ENCODE measurements around the gene ANKRD65. TPM values are rescaled to one million over a fixed set of nuclear protein-coding genes. Genes with fewer than 3 reads are reported as not detected.
"Not testable (repeated sequence)": the region's sequence is repeated elsewhere in the genome, so short reads cannot be mapped to it uniquely, and the experiment has no call there.

Gene ANKRD65
- total and polyA plus RNA-seq, 7 experiments from 2014 or later: not detected

GRCh38 chr1:1371746-1372711 lies 49.0 kb downstream of the ANKRD65 start:
- Mint-ChIP-seq H3K4me3 (peak overlapping the region; percentile 49 to 91 (median 68)), H3K27me3 (peaks cover 0 to 2% (median 0%) of the 10 kb centered on the region in 5 donors), H3K9me3 (no peaks in the 10 kb centered on the region), H3K36me3 (peaks cover 0 to 5% (median 0%) of the 10 kb centered on the region in 5 donors), H3K27ac (peak overlapping the region in 8 of 9 donors; percentile 31 to 88 (median 82)), H3K4me1 (peaks cover 0 to 39% (median 23%) of the 10 kb centered on the region in 7 donors)
- Histone ChIP-seq H3K9me3 (ENCODE audit: control insufficient read depth in 2 of 3, low read length in 3 of 3) (no peaks in the 10 kb centered on the region), H3K27me3 (ENCODE audit: control insufficient read depth in 2 of 2, insufficient read depth in 2 of 2, low read length in 2 of 2) (no peaks in the 10 kb centered on the region), H3K27ac (ENCODE audit: low read depth, low read length) (peak overlapping the region; percentile 68), H3K36me3 (ENCODE audit: control insufficient read depth in 2 of 3, insufficient read depth in 3 of 3, low read length in 3 of 3) (peaks cover 0 to 11% (median 4%) of the 10 kb centered on the region in 3 experiments), H3K4me3 (ENCODE audit: low read length) (peak overlapping the region; percentile 33), H3K4me1 (ENCODE audit: control insufficient read depth in 2 of 2, insufficient read depth in 2 of 2, low read length in 2 of 2) (peaks cover 18 to 35% of the 10 kb centered on the region in 2 donors)
- ChIA-PET CTCF (interaction anchor here (0.7 to 1.8 kb wide), 7 partner anchors 20 to 259 kb away, joined by 4 to 7 read pairs (median 5); partner anchors contain the start of genes CCNL2 and TAS1R3), POLR2A (interaction anchor here (0.6 to 2.8 kb wide), 7 partner anchors 18 to 67 kb away, joined by 3 to 13 read pairs (median 5); partner anchors contain the start of genes CCNL2 and MRPL20)
- ATAC-seq: peak; percentile 51
- intact Hi-C loops (cut with micrococcal nuclease): loop anchor here (1.0 to 10.0 kb wide), 5 partner anchors 13 to 357 kb away; partner anchors contain the start of genes DVL1 (in 2 of the 2) and ISG15 (in 1 of the 2)
- peak; percentile 61 to 88 (median 73) for DNase-seq

DNA sequence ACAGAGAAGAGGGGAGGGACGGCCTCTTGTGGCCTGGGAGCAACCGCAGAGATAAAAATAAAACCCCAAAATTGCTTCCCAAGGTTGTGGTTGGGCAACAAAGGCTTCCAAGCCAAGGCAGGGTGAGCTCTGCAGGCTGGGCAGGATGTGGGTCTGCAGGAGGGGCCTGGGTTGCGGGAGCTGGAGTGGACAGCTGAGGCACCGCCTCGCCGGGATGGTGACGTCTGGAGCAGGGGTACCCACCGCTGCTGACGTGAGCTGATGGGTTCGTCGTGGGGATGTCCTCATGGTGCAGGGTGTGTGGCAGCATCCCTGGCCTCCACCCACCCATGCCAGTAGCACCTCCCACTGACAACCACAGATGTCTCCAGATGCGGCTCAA lies 49.7 kb downstream of the ANKRD65 start:
- Mint-ChIP-seq H3K27me3 (peaks cover 0 to 2% (median 0%) of the 10 kb centered on the region in 5 donors), H3K4me3 (peak overlapping the region; percentile 21 to 91 (median 64)), H3K27ac (peak overlapping the region in 8 of 9 donors; percentile 31 to 88 (median 84)), H3K36me3 (peaks cover 0 to 5% (median 0%) of the 10 kb centered on the region in 5 donors), H3K4me1 (peaks cover 0 to 39% (median 23%) of the 10 kb centered on the region in 7 donors), H3K9me3 (no peaks in the 10 kb centered on the region)
- peaks cover 18 to 35% of the 10 kb centered on the region in 2 donors for H3K4me1 ChIP-seq (ENCODE audit: control insufficient read depth in 2 of 2, insufficient read depth in 2 of 2, low read length in 2 of 2)
- H3K9me3 ChIP-seq (ENCODE audit: control insufficient read depth in 2 of 3, low read length in 3 of 3): peaks cover 0 to 6% (median 0%) of the 10 kb centered on the region in 3 experiments
- no peaks in the 10 kb centered on the region for H3K27me3 ChIP-seq (ENCODE audit: control insufficient read depth in 2 of 2, insufficient read depth in 2 of 2, low read length in 2 of 2)
- peaks cover 0 to 11% (median 4%) of the 10 kb centered on the region in 3 experiments for H3K36me3 ChIP-seq (ENCODE audit: control insufficient read depth in 2 of 3, insufficient read depth in 3 of 3, low read length in 3 of 3)
- ATAC-seq (peak; percentile 78), DNase-seq (peak in 8 of 9 donors; percentile 57 to 91 (median 88))
- ChIA-PET POLR2A (interaction anchor here (1.1 to 2.8 kb wide), 7 partner anchors 13 to 66 kb away, joined by 3 to 13 read pairs (median 9); partner anchors contain the start of genes CCNL2, MRPL20 and MXRA8), CTCF (interaction anchor here (1.0 to 1.8 kb wide), 6 partner anchors 19 to 250 kb away, joined by 3 to 7 read pairs (median 5); partner anchors contain the start of genes CCNL2 and TAS1R3)
- intact Hi-C loops (cut with micrococcal nuclease): loop anchor here (1.0 to 10.0 kb wide), 3 partner anchors 12 to 357 kb away; partner anchors contain the start of genes DVL1 (in 1 of the 2) and ISG15 (in 1 of the 2)
- H3K27ac ChIP-seq (ENCODE audit: low read depth, low read length): peak overlapping the region; percentile 68
- H3K4me3 ChIP-seq (ENCODE audit: low read length): peak overlapping the region; percentile 33

- Histone ChIP-seq H3K36me3 (ENCODE audit: control insufficient read depth in 2 of 3, insufficient read depth in 3 of 3, low read length in 3 of 3) (peaks cover 0 to 11% (median 4%) of the 10 kb centered on the region in 3 experiments), H3K27me3 (ENCODE audit: control insufficient read depth in 2 of 2, insufficient read depth in 2 of 2, low read length in 2 of 2) (no peaks in the 10 kb centered on the region), H3K4me3 (ENCODE audit: low read length) (peak overlapping the region; percentile 33), H3K4me1 (ENCODE audit: control insufficient read depth in 2 of 2, insufficient read depth in 2 of 2, low read length in 2 of 2) (peaks cover 18 to 30% of the 10 kb centered on the region in 2 donors), H3K27ac (ENCODE audit: low read depth, low read length) (peak overlapping the region; percentile 43), H3K9me3 (ENCODE audit: control insufficient read depth in 2 of 3, low read length in 3 of 3) (peaks cover 0 to 10% (median 0%) of the 10 kb centered on the region in 3 experiments)
- Mint-ChIP-seq H3K9me3 (no peaks in the 10 kb centered on the region), H3K36me3 (peaks cover 0 to 5% (median 0%) of the 10 kb centered on the region in 5 donors), H3K4me1 (peaks cover 0 to 39% (median 23%) of the 10 kb centered on the region in 7 donors), H3K27ac (peak overlapping the region in 4 of 9 donors; percentile 73 to 88 (median 84)), H3K4me3 (peak overlapping the region in 8 of 10 donors; percentile 49 to 91 (median 64)), H3K27me3 (peaks cover 0 to 2% (median 0%) of the 10 kb centered on the region in 5 donors)
- DNase-seq (no peak), ATAC-seq (no peak)
- intact Hi-C loops (cut with micrococcal nuclease): loop anchor here (1.0 to 10.0 kb wide), 3 partner anchors 12 to 356 kb away; partner anchors contain the start of genes DVL1 (in 1 of the 2) and ISG15 (in 1 of the 2)
- CTCF ChIA-PET: interaction anchor here (1.0 to 1.8 kb wide), 5 partner anchors 19 to 249 kb away, joined by 3 to 7 read pairs (median 4); partner anchors contain the start of gene TAS1R3
- POLR2A ChIA-PET: interaction anchor here (0.7 to 2.8 kb wide), 6 partner anchors 13 to 36 kb away, joined by 3 to 10 read pairs (median 7); partner anchors contain the start of genes CCNL2, MRPL20 and MXRA8
Measured at GRCh38 chr1:1370771-1371300, 50.2 kb downstream of the ANKRD65 start.

DNA sequence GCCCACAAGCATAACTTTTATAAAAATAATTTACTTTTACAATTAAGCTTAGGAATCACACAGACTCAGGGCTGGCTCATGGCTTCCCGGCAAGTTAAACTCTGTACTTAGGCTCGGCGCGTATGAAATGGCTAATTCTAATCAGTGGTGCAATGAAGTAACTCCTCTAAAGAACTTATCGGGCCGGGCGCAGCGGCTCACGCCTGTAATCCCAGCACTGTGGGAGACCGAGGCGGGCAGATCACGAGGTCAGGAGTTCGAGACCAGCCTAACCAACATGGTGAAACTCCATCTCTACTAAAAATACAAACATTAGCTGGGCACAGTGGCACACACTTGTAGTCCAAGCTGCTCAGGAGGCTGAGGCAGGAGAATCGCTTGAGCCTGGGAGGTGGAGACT lies 51.0 kb downstream of the ANKRD65 start:
- H3K27me3 ChIP-seq (ENCODE audit: control insufficient read depth in 2 of 2, insufficient read depth in 2 of 2, low read length in 2 of 2); H3K4me3 ChIP-seq (ENCODE audit: low read length); H3K9me3 Mint-ChIP-seq; H3K27me3 Mint-ChIP-seq; DNase-seq; ATAC-seq; H3K27ac ChIP-seq (ENCODE audit: low read depth, low read length); H3K9me3 ChIP-seq (ENCODE audit: control insufficient read depth in 2 of 3, low read length in 3 of 3); H3K36me3 Mint-ChIP-seq: not testable (repeated sequence)
- Histone ChIP-seq H3K36me3 (ENCODE audit: control insufficient read depth in 2 of 3, insufficient read depth in 3 of 3, low read length in 3 of 3) (peaks cover 0 to 11% (median 4%) of the 10 kb centered on the region in 3 experiments), H3K4me1 (ENCODE audit: control insufficient read depth in 2 of 2, insufficient read depth in 2 of 2, low read length in 2 of 2) (peaks cover 18 to 30% of the 10 kb centered on the region in 2 donors)
- POLR2A ChIA-PET: interaction anchor here (0.6 to 2.8 kb wide), 5 partner anchors 12 to 374 kb away, joined by 3 to 10 read pairs (median 5); partner anchors contain the start of genes CCNL2 and MXRA8
- Mint-ChIP-seq H3K4me1 (peaks cover 0 to 34% (median 19%) of the 10 kb centered on the region in 7 donors), H3K27ac (peak overlapping the region in 6 of 9 donors; percentile 38 to 83 (median 66)), H3K4me3 (peak overlapping the region in 4 of 10 donors; percentile 8 to 75 (median 40))
- intact Hi-C loops (cut with micrococcal nuclease): loop anchor here in 1 of 2 donors (10.0 kb wide), 1 partner anchor 355 kb away; the partner anchor contains the start of gene ISG15
- CTCF ChIA-PET: interaction anchor here (1.1 to 1.8 kb wide), 3 partner anchors 19 to 249 kb away, joined by 3 to 7 read pairs (median 3); no protein-coding TSS in a partner anchor

Data from naive thymus-derived CD4-positive, alpha-beta T cell (primary cell).